Activated T-cell treated with anti-CD3 and anti-CD28 coated beads, Interleukin-2, amount 50 U/mL, for 72 hours (primary cell): ENCODE measurements around the gene P2RY8. TPM values are rescaled to one million over a fixed set of nuclear protein-coding genes. Genes with fewer than 3 reads are reported as not detected.

ENCODE experiments used
- ATAC-seq, 2 donors: fragments of 150-1000 bp; cut with Tn5 transposase; replicated peaks in 1 of 2; 2 replicates each; pipeline ENCODE4 v1.10.0; 2021; ENCODE audit warnings: moderate library complexity in 2 of 2, mild to moderate bottlenecking in 1 of 2
- DNase-seq, 2 donors: peaks; one replicate each; pipeline ENCODE4 v3.0.0; 2021 to 2022; ENCODE audit warnings: mixed read lengths in 1 of 2
- H3K27ac Mint-ChIP-seq: one replicate; pipeline ENCODE4 v1.8.0; 2022; ENCODE audit warnings: mild to moderate bottlenecking, moderate library complexity, mixed read lengths
- H3K27me3 Mint-ChIP-seq: one replicate; pipeline ENCODE4 v1.8.0; 2022; ENCODE audit warnings: low read depth, mixed read lengths
- H3K36me3 Mint-ChIP-seq, 2 donors: one replicate each; pipeline ENCODE4 v1.8.0; 2022; ENCODE audit warnings: mixed read lengths in 2 of 2, mild to moderate bottlenecking in 1 of 2; ENCODE audit not compliant: insufficient read depth in 2 of 2
- H3K4me1 Mint-ChIP-seq: one replicate; pipeline ENCODE4 v1.8.0; 2022; ENCODE audit warnings: low read depth, mixed read lengths
- H3K4me3 Mint-ChIP-seq, 2 donors: one replicate each; pipeline ENCODE4 v1.8.0; 2022; ENCODE audit warnings: mild to moderate bottlenecking in 2 of 2, mixed read lengths in 2 of 2, moderate library complexity in 2 of 2
- H3K9me3 Mint-ChIP-seq, 2 donors: one replicate each; pipeline ENCODE4 v1.8.0; 2022; ENCODE audit warnings: mixed read lengths in 2 of 2
- total RNA-seq, 2 donors: library from RNA; stranded (reverse); gene quantifications; one replicate each; pipeline ENCODE4 v1.2.3, GENCODE V29; 2022

P2RY8 gene
- total RNA-seq, 2 donors from 2014 or later: 40.1 to 45.7 TPM

DNA sequence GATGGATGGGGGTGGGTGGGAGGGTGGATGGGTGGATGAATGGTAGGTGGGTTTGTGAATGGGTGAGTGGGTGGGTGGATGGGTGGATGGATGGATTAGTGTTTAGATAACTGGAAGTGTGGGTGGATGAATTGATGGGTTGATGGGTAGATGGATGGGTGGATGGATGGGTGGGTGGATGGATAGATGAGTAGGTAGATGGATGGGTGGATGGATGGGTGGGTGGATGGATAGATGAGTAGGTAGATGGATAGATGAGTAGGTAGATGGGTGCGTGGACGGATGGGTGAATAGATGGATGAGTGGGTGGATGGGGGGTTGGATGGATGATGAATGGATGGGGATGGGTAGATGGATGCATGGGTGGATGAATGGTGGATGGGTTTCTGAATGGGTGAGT is 64.0 kb downstream of the P2RY8 start:
- Mint-ChIP-seq H3K27ac (peak overlapping the region; percentile 7), H3K9me3 (peaks cover 12 to 27% of the 10 kb centered on the region in 2 donors), H3K36me3 (peaks cover 35 to 45% of the 10 kb centered on the region in 2 donors), H3K4me1 (peaks cover 77% of the 10 kb centered on the region), H3K27me3 (no peaks in the 10 kb centered on the region), H3K4me3 (peak overlapping the region in 1 of 2 donors; percentile 8)
- DNase-seq: no peak
- ATAC-seq: no peak

DNA sequence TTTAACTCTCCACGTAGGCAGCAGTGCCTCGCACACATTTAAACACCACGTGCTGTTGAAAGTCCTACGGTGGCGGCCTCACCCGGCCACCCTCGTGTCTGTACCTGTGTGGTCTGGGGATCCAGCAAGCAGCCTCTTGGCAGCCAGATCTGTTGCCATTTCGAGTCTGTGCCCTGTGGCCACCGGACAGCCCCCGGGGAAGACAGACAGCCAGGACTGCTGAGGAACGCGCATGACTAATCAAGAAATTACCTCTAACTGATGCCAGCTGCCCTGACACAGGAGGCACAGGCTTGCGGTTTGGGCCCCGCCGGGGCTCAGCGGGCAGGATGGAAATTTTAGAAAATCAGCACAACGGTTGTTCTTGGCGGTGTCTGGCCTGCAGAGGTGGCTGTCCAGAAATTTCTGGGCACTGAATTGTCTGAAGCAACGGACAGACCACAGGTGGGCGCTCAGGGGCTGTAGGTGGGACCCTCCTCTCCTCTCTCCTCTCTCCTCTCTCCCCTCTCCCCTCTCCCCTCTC is 68.7 kb downstream of the P2RY8 start:
- no peaks in the 10 kb centered on the region for H3K27me3 Mint-ChIP-seq
- ATAC-seq (peak; percentile 78 to 85), DNase-seq (peak; percentile 86 to 88)
- peaks cover 4 to 9% of the 10 kb centered on the region in 2 donors for H3K9me3 Mint-ChIP-seq
- peaks cover 21 to 40% of the 10 kb centered on the region in 2 donors for H3K36me3 Mint-ChIP-seq
- H3K4me3 Mint-ChIP-seq: peak overlapping the region; percentile 68 to 84
- peak overlapping the region; percentile 83 for H3K27ac Mint-ChIP-seq
- peaks cover 96% of the 10 kb centered on the region for H3K4me1 Mint-ChIP-seq

DNA sequence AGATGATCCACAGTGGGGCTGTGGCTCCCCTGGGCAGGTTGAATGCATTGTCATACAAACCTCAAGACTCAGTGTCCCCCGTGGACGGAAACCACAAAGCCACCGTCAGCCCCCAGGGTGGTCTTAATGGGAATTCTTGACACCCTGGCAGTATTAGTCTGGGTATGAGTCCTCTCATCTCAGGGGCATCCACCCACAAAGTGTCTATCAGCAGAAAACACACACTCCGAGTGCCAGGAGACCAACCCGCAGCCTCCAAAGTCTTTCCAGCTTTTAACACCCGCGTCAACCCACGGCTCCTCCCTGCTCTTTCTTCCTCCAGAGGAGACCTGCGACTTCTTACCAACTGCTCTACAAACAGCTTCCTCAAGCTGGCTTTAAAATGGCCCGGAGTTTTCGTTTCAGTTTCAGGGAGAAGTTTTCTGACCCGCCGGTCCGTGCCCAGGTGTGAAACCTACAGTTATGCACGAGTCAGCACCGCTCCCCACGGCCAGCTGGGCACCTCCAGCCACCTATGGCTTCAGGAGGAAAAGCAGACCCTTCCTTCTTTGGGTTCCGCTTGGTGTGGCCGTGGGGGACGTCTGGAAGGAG is 69.9 kb downstream of the P2RY8 start:
- H3K27me3 Mint-ChIP-seq: no peaks in the 10 kb centered on the region
- DNase-seq (peak; percentile 42 to 50), ATAC-seq (no peak)
- H3K4me3 Mint-ChIP-seq: peak overlapping the region; percentile 68 to 84
- H3K4me1 Mint-ChIP-seq: peaks cover 96% of the 10 kb centered on the region
- peak overlapping the region; percentile 64 for H3K27ac Mint-ChIP-seq
- peaks cover 1 to 3% of the 10 kb centered on the region in 2 donors for H3K9me3 Mint-ChIP-seq
- peaks cover 15 to 36% of the 10 kb centered on the region in 2 donors for H3K36me3 Mint-ChIP-seq

DNA sequence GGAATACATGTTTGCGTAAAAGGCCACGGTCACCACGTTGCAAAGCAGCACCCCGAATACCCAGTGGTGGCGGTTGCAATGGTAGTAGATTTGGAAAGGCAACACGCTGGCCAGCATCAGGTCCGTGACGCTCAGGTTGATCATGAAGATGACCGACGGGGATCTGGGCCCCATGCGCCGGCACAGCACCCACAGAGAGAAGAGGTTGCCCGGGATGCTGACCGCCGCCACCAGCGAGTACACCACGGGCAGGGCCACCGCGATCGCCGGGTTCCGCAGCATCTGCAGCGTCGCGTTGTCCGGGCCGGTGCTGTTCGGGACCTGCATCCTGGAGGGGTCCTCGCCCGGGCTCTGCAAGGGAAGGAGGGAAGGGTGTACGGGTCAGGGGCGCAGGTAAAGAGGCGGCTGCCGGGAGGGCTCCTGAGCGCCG is 70.7 kb downstream of the P2RY8 start:
- ATAC-seq (no peak), DNase-seq (peak in 1 of 2 donors; percentile 0)
- no peak overlapping the region for H3K27ac Mint-ChIP-seq
- peaks cover 94% of the 10 kb centered on the region for H3K4me1 Mint-ChIP-seq
- H3K36me3 Mint-ChIP-seq: peaks cover 12 to 28% of the 10 kb centered on the region in 2 donors
- no peaks in the 10 kb centered on the region for H3K9me3 Mint-ChIP-seq
- H3K27me3 Mint-ChIP-seq: no peaks in the 10 kb centered on the region
- peak overlapping the region; percentile 75 to 84 for H3K4me3 Mint-ChIP-seq

DNA sequence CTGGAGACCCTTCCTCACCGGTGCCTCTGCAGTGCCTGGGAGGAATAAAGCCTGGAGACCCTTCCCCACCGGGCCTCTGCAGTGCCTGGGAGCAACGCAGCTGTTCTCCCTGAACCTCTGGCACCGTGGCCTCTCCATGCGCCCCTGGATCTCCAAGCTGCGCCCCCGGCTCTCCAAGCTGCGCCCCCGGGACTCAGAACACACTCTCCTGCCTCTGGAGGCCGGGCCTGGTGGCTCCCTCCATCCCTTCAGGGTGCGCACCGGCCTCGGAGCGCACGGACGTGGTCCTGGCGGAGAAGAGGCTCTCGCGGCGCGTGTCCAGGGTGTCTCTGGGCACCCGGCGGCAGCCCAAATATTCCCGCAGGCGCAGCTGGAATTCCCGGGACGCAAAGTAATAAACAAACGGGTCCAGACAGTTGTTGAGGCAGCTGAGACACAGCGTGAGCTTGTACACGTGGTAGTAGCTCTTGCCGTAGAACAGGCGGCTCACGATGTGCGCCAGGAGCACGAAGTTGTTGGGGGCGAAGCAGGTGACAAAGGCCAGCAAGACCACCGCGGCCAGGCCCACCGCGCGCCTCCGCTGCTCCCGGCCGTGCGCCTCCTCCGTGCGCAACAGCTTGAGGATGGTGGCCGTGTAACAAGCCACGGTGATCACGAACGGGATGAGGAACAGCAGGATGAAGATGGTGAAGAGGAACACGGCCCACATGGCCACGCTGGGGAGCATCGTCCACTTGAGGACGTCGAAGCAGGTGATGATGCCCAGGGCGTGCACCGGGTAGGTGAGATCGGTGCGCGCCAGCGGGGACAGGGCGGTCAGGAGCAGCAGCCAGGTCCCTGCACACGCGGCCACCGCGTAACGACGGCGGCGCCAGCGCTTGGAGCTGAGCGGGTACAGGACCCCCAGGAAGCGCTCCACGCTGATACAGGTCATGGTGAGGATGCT is 71.4 kb downstream of the P2RY8 start:
- DNase-seq: peak in 1 of 2 donors; percentile 1
- peak overlapping the region; percentile 72 for H3K27ac Mint-ChIP-seq
- peaks cover 12 to 28% of the 10 kb centered on the region in 2 donors for H3K36me3 Mint-ChIP-seq
- peak overlapping the region; percentile 75 to 84 for H3K4me3 Mint-ChIP-seq
- H3K9me3 Mint-ChIP-seq: no peaks in the 10 kb centered on the region
- no peak for ATAC-seq
- H3K4me1 Mint-ChIP-seq: peaks cover 87% of the 10 kb centered on the region
- no peaks in the 10 kb centered on the region for H3K27me3 Mint-ChIP-seq

DNA sequence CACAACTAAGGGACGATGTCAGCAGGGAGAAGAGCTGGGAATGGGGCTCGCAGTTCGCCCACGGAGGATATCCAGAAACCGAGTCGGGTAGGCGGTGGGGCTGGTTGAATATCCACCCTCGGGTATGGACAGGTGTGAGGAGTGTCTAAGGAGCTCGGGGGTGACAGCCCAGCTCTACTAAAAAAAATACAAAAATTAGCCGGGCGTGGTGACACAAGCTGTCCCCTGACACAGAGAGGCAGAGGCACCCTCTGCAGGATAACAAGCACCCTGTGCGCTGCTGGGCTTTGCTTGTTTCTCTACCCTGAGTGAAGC is 72.1 kb downstream of the P2RY8 start:
- DNase-seq (peak in 1 of 2 donors; percentile 8), ATAC-seq (no peak)
- peak overlapping the region; percentile 75 to 79 for H3K4me3 Mint-ChIP-seq
- no peaks in the 10 kb centered on the region for H3K9me3 Mint-ChIP-seq
- no peaks in the 10 kb centered on the region for H3K27me3 Mint-ChIP-seq
- peaks cover 11 to 27% of the 10 kb centered on the region in 2 donors for H3K36me3 Mint-ChIP-seq
- peaks cover 81% of the 10 kb centered on the region for H3K4me1 Mint-ChIP-seq
- H3K27ac Mint-ChIP-seq: peak overlapping the region; percentile 88

DNA sequence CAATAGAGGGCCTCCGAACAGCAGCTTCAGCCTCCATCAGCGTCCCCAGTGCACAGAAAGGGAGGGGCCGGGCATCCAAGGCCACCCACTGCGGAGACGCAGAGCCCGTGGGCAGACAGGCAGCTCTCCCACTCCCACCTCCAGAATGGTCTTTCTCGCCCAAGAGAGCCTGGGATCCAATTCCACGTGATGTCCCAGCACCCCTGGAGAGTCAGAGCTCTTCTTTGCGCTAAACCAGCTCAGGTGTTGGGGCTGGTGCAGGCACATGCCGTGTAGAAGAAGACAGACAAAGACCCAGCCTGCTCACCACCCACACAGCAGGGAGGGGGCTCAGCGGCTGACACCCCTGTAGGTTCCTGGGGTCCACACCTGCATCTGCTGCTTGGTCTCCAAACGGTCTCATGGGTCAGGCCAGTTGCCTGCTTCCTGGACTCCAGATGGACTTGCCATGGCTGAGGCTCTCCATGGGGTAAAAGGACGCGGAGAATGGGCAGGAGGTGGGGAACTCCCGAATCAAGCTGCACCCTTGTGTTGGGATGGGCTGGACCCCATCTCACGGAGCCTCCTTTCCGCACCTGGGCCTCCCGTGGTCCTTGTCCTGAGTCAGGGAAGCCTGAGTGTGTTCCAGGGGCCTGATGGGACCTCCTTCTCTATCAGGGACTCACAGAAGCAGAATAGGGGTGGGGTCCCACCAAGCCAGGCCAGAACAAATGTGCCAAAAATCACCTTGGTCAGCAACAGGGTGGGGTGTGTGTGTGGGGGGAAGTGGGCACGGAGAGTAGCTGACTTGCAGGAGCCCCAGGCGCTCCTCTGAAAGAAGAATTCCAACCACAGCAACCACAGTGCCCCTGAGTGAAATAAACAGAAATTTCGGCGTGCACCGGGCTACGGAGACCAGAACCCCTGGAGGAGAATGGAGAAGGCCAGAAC is 72.7 kb downstream of the P2RY8 start:
- peak overlapping the region; percentile 94 for H3K27ac Mint-ChIP-seq
- no peaks in the 10 kb centered on the region for H3K9me3 Mint-ChIP-seq
- H3K36me3 Mint-ChIP-seq: peaks cover 11 to 25% of the 10 kb centered on the region in 2 donors
- peak overlapping the region; percentile 75 to 79 for H3K4me3 Mint-ChIP-seq
- no peaks in the 10 kb centered on the region for H3K27me3 Mint-ChIP-seq
- DNase-seq (peak; percentile 43 to 48), ATAC-seq (no peak)
- peaks cover 74% of the 10 kb centered on the region for H3K4me1 Mint-ChIP-seq

DNA sequence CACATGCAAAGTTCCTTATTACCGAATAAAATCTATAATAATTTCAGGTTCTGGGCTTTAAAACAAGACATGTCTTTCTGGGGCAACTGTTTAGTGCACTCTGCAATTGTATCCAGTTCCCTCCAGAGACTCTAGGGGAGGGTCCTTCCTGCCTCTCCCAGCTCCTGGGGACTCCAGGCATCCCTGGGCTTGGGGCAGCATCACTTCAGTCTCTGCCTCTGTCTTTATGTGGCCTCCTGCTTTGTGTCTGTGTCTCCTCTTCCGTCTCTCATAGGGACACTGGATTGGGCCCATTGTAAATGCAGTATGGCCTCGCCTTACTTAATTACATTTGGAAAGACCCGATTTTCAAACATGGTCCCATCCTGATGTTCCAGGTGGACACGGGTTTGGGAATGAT is 73.4 kb downstream of the P2RY8 start:
- no peak for DNase-seq
- ATAC-seq: no peak
- Mint-ChIP-seq H3K36me3 (peaks cover 11 to 23% of the 10 kb centered on the region in 2 donors), H3K9me3 (no peaks in the 10 kb centered on the region), H3K4me1 (peaks cover 70% of the 10 kb centered on the region), H3K27me3 (no peaks in the 10 kb centered on the region), H3K27ac (peak overlapping the region; percentile 94), H3K4me3 (peak overlapping the region; percentile 75 to 79)

DNA sequence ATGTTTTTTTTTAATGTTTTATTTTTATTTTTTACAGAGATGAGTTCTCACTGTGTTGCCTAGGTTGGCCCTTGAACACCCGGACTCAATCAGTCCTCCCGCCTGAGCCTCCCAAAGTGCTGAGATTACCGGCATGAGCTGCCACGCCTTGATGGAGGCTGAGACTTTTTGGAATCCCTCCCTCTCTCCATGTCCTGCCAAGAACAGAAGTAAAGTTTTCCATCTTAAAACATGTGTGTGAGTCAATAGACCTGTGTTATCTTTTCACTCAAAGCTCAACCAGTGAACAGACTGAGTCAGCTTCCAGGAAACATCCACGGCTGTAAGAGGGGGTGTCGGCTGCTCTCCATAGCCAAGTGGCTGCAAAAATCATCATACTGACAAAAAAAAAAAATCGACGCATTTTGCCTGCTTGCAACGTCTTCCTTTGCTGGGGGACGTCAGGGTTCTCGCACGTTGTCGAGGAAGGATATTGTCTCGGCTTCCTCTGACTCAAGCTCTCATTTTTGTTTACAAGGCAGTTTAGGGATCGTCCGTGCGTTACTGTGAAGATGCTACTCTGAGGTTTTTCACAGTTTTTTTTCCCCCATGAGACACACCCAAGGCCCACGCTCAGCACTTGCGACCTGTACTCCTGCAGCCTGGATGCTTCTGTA is 74.3 kb downstream of the P2RY8 start:
- H3K27me3 Mint-ChIP-seq: no peaks in the 10 kb centered on the region
- peak overlapping the region; percentile 94 for H3K27ac Mint-ChIP-seq
- H3K36me3 Mint-ChIP-seq: peaks cover 11 to 23% of the 10 kb centered on the region in 2 donors
- H3K4me3 Mint-ChIP-seq: peak overlapping the region; percentile 75 to 79
- ATAC-seq (peak; percentile 88 to 90), DNase-seq (peak; percentile 76 to 85)
- no peaks in the 10 kb centered on the region for H3K9me3 Mint-ChIP-seq
- H3K4me1 Mint-ChIP-seq: peaks cover 61% of the 10 kb centered on the region

DNA sequence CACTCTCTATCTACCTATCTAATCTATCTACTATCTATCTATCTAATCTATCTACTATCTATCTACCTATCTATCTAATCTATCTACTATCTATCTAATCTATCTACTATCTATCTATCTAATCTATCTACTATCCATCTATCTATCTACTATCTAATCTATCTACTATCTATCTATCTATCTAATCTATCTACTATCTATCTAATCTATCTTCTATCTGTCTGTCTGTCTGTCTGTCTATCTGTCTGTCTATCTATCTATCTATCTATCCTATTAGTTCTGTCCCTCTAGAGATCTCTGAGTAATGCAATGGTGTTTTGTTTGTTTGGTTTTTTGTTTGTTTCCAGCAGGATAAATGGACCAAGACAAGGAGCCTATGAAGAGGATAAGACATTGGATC is 74.9 kb downstream of the P2RY8 start:
- DNase-seq: no peak
- Mint-ChIP-seq H3K4me3 (peak overlapping the region; percentile 75 to 79), H3K27ac (peak overlapping the region; percentile 94), H3K4me1 (peaks cover 55% of the 10 kb centered on the region), H3K36me3 (peaks cover 11 to 19% of the 10 kb centered on the region in 2 donors), H3K27me3 (no peaks in the 10 kb centered on the region), H3K9me3 (no peaks in the 10 kb centered on the region)
- ATAC-seq: no peak

DNA sequence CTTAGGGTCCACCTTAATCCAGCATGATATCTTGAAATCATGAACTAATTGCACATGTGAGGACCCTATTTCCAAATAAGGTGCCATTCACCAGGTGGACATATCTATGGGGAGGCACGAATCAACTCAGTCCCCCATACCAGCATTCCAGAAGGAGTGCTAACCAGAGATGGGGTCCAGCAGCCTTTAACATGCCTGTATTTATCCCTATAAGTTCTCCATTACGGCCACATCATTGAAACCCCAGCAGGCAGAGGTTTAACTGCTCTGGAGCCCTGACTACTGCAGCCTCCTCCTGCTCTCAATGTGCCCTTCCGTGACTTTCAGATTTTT is 81.1 kb downstream of the P2RY8 start:
- Mint-ChIP-seq H3K36me3 (peaks cover 0 to 2% of the 10 kb centered on the region in 2 donors), H3K4me1 (peaks cover 21% of the 10 kb centered on the region), H3K27ac (peak overlapping the region; percentile 51), H3K9me3 (no peaks in the 10 kb centered on the region), H3K4me3 (peak overlapping the region in 1 of 2 donors; percentile 1), H3K27me3 (no peaks in the 10 kb centered on the region)
- no peak for DNase-seq
- ATAC-seq: no peak
